ENCODE data around the gene SURF4. TPM values are rescaled to one million over a fixed set of nuclear protein-coding genes. Genes with fewer than 3 reads are reported as not detected.
"Not testable (repeated sequence)": the region's sequence is repeated elsewhere in the genome, so short reads cannot be mapped to it uniquely, and the experiment has no call there.

Gene SURF4
- total RNA-seq, 1 experiment from 2014 or later = 171 TPM

DNA sequence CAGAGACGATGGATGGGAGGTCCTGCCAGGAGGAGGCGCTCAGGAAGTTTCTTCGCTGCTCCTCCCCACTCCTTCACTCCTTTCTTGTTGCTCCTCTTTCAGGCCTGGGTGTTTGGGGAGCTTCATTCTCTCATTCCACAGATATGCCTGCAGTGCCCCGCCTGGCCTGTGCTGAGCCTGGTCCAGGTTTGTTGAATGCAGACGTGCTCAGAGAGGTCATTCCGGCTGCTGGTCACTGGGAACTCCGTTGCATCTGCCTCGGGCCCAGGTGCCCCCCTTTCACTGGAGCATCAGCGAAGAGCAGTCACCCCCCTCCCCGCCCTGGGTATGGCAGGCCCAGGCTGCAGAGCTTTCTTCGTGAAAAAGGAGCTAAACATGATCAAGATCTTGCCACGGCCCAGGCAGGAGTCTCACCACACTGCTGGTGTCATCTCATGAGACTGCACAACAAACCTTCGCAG, 55.4 kb downstream of the SURF4 start (continued):
- TF ChIP-seq, protein P1, sequence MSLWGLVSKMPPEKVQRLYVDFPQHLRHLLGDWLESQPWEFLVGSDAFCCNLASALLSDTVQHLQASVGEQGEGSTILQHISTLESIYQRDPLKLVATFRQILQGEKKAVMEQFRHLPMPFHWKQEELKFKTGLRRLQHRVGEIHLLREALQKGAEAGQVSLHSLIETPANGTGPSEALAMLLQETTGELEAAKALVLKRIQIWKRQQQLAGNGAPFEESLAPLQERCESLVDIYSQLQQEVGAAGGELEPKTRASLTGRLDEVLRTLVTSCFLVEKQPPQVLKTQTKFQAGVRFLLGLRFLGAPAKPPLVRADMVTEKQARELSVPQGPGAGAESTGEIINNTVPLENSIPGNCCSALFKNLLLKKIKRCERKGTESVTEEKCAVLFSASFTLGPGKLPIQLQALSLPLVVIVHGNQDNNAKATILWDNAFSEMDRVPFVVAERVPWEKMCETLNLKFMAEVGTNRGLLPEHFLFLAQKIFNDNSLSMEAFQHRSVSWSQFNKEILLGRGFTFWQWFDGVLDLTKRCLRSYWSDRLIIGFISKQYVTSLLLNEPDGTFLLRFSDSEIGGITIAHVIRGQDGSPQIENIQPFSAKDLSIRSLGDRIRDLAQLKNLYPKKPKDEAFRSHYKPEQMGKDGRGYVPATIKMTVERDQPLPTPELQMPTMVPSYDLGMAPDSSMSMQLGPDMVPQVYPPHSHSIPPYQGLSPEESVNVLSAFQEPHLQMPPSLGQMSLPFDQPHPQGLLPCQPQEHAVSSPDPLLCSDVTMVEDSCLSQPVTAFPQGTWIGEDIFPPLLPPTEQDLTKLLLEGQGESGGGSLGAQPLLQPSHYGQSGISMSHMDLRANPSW (CRISPR knock-in tag; conservative IDR thresholded peaks at IDR 0.05; ENCODE audit: low read depth) = no peak
- no peak for TF ChIP-seq ZNF232 (CRISPR knock-in tag; IDR thresholded peaks at IDR 0.05)
- TF ChIP-seq ZNF416 (CRISPR knock-in tag; IDR thresholded peaks at IDR 0.05) = no peak
- TF ChIP-seq SMAD4 (CRISPR knock-in tag; IDR thresholded peaks at IDR 0.05) = no peak
- TF ChIP-seq, protein P2, sequence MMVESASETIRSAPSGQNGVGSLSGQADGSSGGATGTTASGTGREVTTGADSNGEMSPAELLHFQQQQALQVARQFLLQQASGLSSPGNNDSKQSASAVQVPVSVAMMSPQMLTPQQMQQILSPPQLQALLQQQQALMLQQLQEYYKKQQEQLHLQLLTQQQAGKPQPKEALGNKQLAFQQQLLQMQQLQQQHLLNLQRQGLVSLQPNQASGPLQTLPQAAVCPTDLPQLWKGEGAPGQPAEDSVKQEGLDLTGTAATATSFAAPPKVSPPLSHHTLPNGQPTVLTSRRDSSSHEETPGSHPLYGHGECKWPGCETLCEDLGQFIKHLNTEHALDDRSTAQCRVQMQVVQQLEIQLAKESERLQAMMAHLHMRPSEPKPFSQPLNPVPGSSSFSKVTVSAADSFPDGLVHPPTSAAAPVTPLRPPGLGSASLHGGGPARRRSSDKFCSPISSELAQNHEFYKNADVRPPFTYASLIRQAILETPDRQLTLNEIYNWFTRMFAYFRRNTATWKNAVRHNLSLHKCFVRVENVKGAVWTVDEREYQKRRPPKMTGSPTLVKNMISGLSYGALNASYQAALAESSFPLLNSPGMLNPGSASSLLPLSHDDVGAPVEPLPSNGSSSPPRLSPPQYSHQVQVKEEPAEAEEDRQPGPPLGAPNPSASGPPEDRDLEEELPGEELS (CRISPR knock-in tag; IDR thresholded peaks at IDR 0.05) = no peak
- no peak for TF ChIP-seq ZBTB21 (CRISPR knock-in tag; IDR thresholded peaks at IDR 0.05; ENCODE audit: borderline replicate concordance)
- TF ChIP-seq, protein P3, sequence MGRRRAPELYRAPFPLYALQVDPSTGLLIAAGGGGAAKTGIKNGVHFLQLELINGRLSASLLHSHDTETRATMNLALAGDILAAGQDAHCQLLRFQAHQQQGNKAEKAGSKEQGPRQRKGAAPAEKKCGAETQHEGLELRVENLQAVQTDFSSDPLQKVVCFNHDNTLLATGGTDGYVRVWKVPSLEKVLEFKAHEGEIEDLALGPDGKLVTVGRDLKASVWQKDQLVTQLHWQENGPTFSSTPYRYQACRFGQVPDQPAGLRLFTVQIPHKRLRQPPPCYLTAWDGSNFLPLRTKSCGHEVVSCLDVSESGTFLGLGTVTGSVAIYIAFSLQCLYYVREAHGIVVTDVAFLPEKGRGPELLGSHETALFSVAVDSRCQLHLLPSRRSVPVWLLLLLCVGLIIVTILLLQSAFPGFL (CRISPR knock-in tag; IDR thresholded peaks at IDR 0.05; ENCODE audit: borderline replicate concordance) = no peak
- TF ChIP-seq, protein P4, sequence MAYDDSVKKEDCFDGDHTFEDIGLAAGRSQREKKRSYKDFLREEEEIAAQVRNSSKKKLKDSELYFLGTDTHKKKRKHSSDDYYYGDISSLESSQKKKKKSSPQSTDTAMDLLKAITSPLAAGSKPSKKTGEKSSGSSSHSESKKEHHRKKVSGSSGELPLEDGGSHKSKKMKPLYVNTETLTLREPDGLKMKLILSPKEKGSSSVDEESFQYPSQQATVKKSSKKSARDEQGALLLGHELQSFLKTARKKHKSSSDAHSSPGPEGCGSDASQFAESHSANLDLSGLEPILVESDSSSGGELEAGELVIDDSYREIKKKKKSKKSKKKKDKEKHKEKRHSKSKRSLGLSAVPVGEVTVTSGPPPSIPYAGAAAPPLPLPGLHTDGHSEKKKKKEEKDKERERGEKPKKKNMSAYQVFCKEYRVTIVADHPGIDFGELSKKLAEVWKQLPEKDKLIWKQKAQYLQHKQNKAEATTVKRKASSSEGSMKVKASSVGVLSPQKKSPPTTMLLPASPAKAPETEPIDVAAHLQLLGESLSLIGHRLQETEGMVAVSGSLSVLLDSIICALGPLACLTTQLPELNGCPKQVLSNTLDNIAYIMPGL (CRISPR knock-in tag; IDR thresholded peaks at IDR 0.05) = no peak
- TF ChIP-seq, protein P5, sequence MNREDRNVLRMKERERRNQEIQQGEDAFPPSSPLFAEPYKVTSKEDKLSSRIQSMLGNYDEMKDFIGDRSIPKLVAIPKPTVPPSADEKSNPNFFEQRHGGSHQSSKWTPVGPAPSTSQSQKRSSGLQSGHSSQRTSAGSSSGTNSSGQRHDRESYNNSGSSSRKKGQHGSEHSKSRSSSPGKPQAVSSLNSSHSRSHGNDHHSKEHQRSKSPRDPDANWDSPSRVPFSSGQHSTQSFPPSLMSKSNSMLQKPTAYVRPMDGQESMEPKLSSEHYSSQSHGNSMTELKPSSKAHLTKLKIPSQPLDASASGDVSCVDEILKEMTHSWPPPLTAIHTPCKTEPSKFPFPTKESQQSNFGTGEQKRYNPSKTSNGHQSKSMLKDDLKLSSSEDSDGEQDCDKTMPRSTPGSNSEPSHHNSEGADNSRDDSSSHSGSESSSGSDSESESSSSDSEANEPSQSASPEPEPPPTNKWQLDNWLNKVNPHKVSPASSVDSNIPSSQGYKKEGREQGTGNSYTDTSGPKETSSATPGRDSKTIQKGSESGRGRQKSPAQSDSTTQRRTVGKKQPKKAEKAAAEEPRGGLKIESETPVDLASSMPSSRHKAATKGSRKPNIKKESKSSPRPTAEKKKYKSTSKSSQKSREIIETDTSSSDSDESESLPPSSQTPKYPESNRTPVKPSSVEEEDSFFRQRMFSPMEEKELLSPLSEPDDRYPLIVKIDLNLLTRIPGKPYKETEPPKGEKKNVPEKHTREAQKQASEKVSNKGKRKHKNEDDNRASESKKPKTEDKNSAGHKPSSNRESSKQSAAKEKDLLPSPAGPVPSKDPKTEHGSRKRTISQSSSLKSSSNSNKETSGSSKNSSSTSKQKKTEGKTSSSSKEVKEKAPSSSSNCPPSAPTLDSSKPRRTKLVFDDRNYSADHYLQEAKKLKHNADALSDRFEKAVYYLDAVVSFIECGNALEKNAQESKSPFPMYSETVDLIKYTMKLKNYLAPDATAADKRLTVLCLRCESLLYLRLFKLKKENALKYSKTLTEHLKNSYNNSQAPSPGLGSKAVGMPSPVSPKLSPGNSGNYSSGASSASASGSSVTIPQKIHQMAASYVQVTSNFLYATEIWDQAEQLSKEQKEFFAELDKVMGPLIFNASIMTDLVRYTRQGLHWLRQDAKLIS (CRISPR knock-in tag; IDR thresholded peaks at IDR 0.05; ENCODE audit: borderline replicate concordance) = no peak

DNA sequence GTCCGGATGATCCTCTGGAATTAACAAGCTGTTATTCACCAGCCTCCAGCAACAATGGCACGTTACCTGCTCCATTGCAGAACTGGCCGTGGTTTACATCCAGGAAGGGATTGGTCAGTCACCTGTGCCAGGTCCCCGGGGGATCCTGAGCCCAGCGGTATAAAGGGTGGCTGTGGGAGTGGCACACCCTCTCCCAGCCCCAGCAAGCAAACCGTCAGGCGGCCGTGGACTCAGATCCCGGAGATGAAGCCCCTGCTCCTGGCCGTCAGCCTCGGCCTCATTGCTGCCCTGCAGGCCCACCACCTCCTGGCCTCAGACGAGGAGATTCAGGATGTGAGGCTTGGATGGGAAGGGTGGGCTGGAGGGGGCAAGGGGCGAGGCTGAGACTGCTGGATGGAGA, 58.3 kb downstream of the SURF4 start:
- H3K27me3 Mint-ChIP-seq (ENCODE audit: low read depth); H3K27ac Mint-ChIP-seq; H3K4me3 Mint-ChIP-seq; H3K4me1 Mint-ChIP-seq; ATAC-seq; DNase-seq (ENCODE audit: low spot score); H3K9me3 Mint-ChIP-seq; H3K36me3 Mint-ChIP-seq; CTCF ChIA-PET; POLR2A ChIA-PET: not testable (repeated sequence)

DNA sequence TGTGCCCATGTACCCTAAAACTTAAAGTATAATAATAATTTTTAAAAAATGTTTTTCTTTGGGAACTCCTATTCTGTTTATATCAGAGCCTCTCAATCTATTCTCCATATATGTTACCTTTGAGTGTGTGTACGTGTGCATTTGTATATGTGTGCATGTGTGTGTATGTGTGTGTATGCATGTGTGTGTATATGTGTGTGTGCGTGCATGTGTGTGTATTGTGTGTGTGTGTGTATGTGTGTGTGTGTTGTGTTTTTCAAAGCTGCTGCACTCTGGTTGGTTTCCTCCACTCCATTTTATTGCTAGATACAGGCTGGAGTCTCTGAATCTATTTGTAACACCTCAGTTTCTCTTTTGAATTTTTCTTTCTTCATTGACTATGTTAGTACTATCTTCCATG, 59.9 kb downstream of the SURF4 start:
- no peaks in the 10 kb centered on the region for H3K36me3 Mint-ChIP-seq
- peaks cover 7% of the 10 kb centered on the region; the same call in 1 of the 2 replicates for H3K9me3 Mint-ChIP-seq
- no peak for DNase-seq (ENCODE audit: low spot score)
- ATAC-seq = no peak
- CTCF ChIA-PET = no interaction called here
- no peaks in the 10 kb centered on the region for H3K4me1 Mint-ChIP-seq
- POLR2A ChIA-PET = no interaction called here
- H3K27me3 Mint-ChIP-seq (ENCODE audit: low read depth) = 0 out of 2 replicates have a peak, but pooled peaks cover 2% of the 10 kb centered on the region
- H3K4me3 Mint-ChIP-seq = no peak overlapping the region
- no peak overlapping the region for H3K27ac Mint-ChIP-seq
- no peak for TF ChIP-seq FOXJ3 (CRISPR knock-in tag; IDR thresholded peaks at IDR 0.05; ENCODE audit: borderline replicate concordance)
- TF ChIP-seq ZNF138 (CRISPR knock-in tag; conservative IDR thresholded peaks at IDR 0.05) = no peak

Other genes with a start within 250 kb of the SURF4 start
- 14.5 to 16.7 TPM (median 16.5 TPM) in 3 replicates for gene GBGT1, start 212.1 kb downstream of the SURF4 start, total RNA-seq (2021)
- gene OBP2B, start 166.8 kb downstream of the SURF4 start, total RNA-seq (2021) = not detected in 3 replicates
- 0.15 to 0.39 TPM (median 0.25 TPM) in 3 replicates for gene ABO, start 100.9 kb downstream of the SURF4 start, total RNA-seq (2021)
- gene SURF6, start 39.9 kb downstream of the SURF4 start, total RNA-seq (2021) = 48.8 to 67.2 TPM (median 54.1 TPM) in 3 replicates
- 51.2 to 59.5 TPM (median 55.3 TPM) in 3 replicates for gene MED22, start 27.9 kb downstream of the SURF4 start, total RNA-seq (2021)
- gene RPL7A, start 27.8 kb downstream of the SURF4 start, total RNA-seq (2021) = 2,747 to 3,149 TPM (median 3,142 TPM) in 3 replicates
- gene SURF1, start 19.6 kb downstream of the SURF4 start, total RNA-seq (2021) = 33.3 to 36.4 TPM (median 35.6 TPM) in 3 replicates
- gene SURF2, start 19.5 kb downstream of the SURF4 start, total RNA-seq (2021) = 26.3 to 33.3 TPM (median 28.8 TPM) in 3 replicates
- 0.94 to 1.6 TPM (median 0.98 TPM) in 3 replicates for gene STKLD1, start 306 bp upstream of the SURF4 start, total RNA-seq (2021)
- 33.0 to 38.6 TPM (median 36.3 TPM) in 3 replicates for gene REXO4, start 42.0 kb upstream of the SURF4 start, total RNA-seq (2021)
- gene ADAMTS13, start 46.3 kb upstream of the SURF4 start, total RNA-seq (2021) = 12.0 to 16.4 TPM (median 15.9 TPM) in 3 replicates
- gene CACFD1, start 83.9 kb upstream of the SURF4 start, total RNA-seq (2021) = 22.5 to 38.7 TPM (median 29.5 TPM) in 3 replicates
- gene SLC2A6, start 103.0 kb upstream of the SURF4 start, total RNA-seq (2021) = 13.4 to 16.6 TPM (median 14.2 TPM) in 3 replicates
- 0.34 TPM in 1 of 3 replicates, not detected in the others for gene MYMK, start 148.9 kb upstream of the SURF4 start, total RNA-seq (2021)
- 0.64 to 0.87 TPM (median 0.64 TPM) in 3 replicates for gene ADAMTSL2, start 158.6 kb upstream of the SURF4 start, total RNA-seq (2021)
- 2.0 to 3.1 TPM (median 2.7 TPM) in 3 replicates for gene FAM163B, start 233.3 kb upstream of the SURF4 start, total RNA-seq (2021)